ENCODE measurements around the gene RPL37A. TPM values are rescaled to one million over a fixed set of nuclear protein-coding genes. Genes with fewer than 3 reads are reported as not detected.

RPL37A gene
- total RNA-seq, 2 donors from 2014 or later: 425 to 1,004 TPM

- Histone ChIP-seq H3K4me1 (no peaks in the 10 kb centered on the region), H3K27ac (no peak overlapping the region), H3K27me3 (no peaks in the 10 kb centered on the region), H3K36me3 (peaks cover 44% of the 10 kb centered on the region), H3K9me3 (no peaks in the 10 kb centered on the region), H3K4me3 (no peak overlapping the region)
- DNase-seq (ENCODE audit: low spot score): no peak
- no peak for TF ChIP-seq CTCF (IDR thresholded peaks at IDR 0.05)
Measured at GRCh38 chr2:216480221-216480620, 18.4 kb upstream of the RPL37A start.

GRCh38 chr2:216482640-216483039, 16.0 kb upstream of the RPL37A start:
- no peak for DNase-seq (ENCODE audit: low spot score)
- no peaks in the 10 kb centered on the region for H3K27me3 ChIP-seq

GRCh38 chr2:216485237-216485636, 13.4 kb upstream of the RPL37A start:
- TF ChIP-seq CTCF (IDR thresholded peaks at IDR 0.05): no peak
- H3K36me3 ChIP-seq: peaks cover 12% of the 10 kb centered on the region
- H3K4me1 ChIP-seq: no peaks in the 10 kb centered on the region
- no peak overlapping the region for H3K4me3 ChIP-seq
- H3K27me3 ChIP-seq: no peaks in the 10 kb centered on the region
- no peak overlapping the region for H3K27ac ChIP-seq
- no peaks in the 10 kb centered on the region for H3K9me3 ChIP-seq
- no peak for DNase-seq (ENCODE audit: low spot score)

More at GRCh38 chr2:216482640-216483039, 16.0 kb upstream of the RPL37A start:
- no peak overlapping the region for H3K27ac ChIP-seq
- no peak overlapping the region for H3K4me3 ChIP-seq
- no peaks in the 10 kb centered on the region for H3K9me3 ChIP-seq
- H3K36me3 ChIP-seq: peaks cover 29% of the 10 kb centered on the region
- no peak for TF ChIP-seq CTCF (IDR thresholded peaks at IDR 0.05)
- no peaks in the 10 kb centered on the region for H3K4me1 ChIP-seq

GRCh38 chr2:216485745-216486144, 12.9 kb upstream of the RPL37A start:
- no peak for DNase-seq (ENCODE audit: low spot score)
- Histone ChIP-seq H3K9me3 (no peaks in the 10 kb centered on the region), H3K27me3 (no peaks in the 10 kb centered on the region), H3K4me1 (no peaks in the 10 kb centered on the region), H3K27ac (no peak overlapping the region), H3K4me3 (no peak overlapping the region), H3K36me3 (peaks cover 12% of the 10 kb centered on the region)
- no peak for TF ChIP-seq CTCF (IDR thresholded peaks at IDR 0.05)

- no peak for TF ChIP-seq CTCF (IDR thresholded peaks at IDR 0.05)
- H3K4me3 ChIP-seq: no peak overlapping the region
- H3K4me1 ChIP-seq: no peaks in the 10 kb centered on the region
- peaks cover 12% of the 10 kb centered on the region for H3K36me3 ChIP-seq
- H3K27ac ChIP-seq: no peak overlapping the region
- no peaks in the 10 kb centered on the region for H3K27me3 ChIP-seq
- H3K9me3 ChIP-seq: no peaks in the 10 kb centered on the region
- no peak for DNase-seq (ENCODE audit: low spot score)
Measured at GRCh38 chr2:216486271-216486670, 12.4 kb upstream of the RPL37A start.

- peaks cover 12% of the 10 kb centered on the region for H3K36me3 ChIP-seq
- H3K4me3 ChIP-seq: no peak overlapping the region
- no peaks in the 10 kb centered on the region for H3K4me1 ChIP-seq
- no peak for TF ChIP-seq CTCF (IDR thresholded peaks at IDR 0.05)
- no peaks in the 10 kb centered on the region for H3K9me3 ChIP-seq
- DNase-seq (ENCODE audit: low spot score): no peak
- no peaks in the 10 kb centered on the region for H3K27me3 ChIP-seq
- H3K27ac ChIP-seq: no peak overlapping the region
Measured at GRCh38 chr2:216486708-216487107, 11.9 kb upstream of the RPL37A start.
